ENCODE measurements around the gene BDH1. TPM values are rescaled to one million over a fixed set of nuclear protein-coding genes. Genes with fewer than 3 reads are reported as not detected.

BDH1 gene
- total RNA-seq, 1 donor from 2014 or later = 7.2 TPM

- TF ChIP-seq CTCF (conservative IDR thresholded peaks at IDR 0.05; ENCODE audit: low read depth, low read length) = peak; percentile 88
- no peak overlapping the region for H3K4me3 ChIP-seq (ENCODE audit: low read depth, low read length)
- no peak for DNase-seq (ENCODE audit: low read depth)
Measured at GRCh38 chr3:197501879-197502620, 53.7 kb downstream of the BDH1 start.

- no peak for DNase-seq (ENCODE audit: low read depth)
- H3K4me3 ChIP-seq (ENCODE audit: low read depth, low read length) = no peak overlapping the region
- no peak for TF ChIP-seq CTCF (conservative IDR thresholded peaks at IDR 0.05; ENCODE audit: low read depth, low read length)
Measured at GRCh38 chr3:197501496-197501878, 54.3 kb downstream of the BDH1 start.

- TF ChIP-seq CTCF (conservative IDR thresholded peaks at IDR 0.05; ENCODE audit: low read depth, low read length) = no peak
- DNase-seq (ENCODE audit: low read depth) = no peak
- H3K4me3 ChIP-seq (ENCODE audit: low read depth, low read length) = no peak overlapping the region
Measured at GRCh38 chr3:197500812-197501211, 55.0 kb downstream of the BDH1 start.

GRCh38 chr3:197499427-197499826 is 56.3 kb downstream of the BDH1 start:
- TF ChIP-seq CTCF (conservative IDR thresholded peaks at IDR 0.05; ENCODE audit: low read depth, low read length) = no peak
- no peak for DNase-seq (ENCODE audit: low read depth)
- no peak overlapping the region for H3K4me3 ChIP-seq (ENCODE audit: low read depth, low read length)

GRCh38 chr3:197498499-197499241 is 57.1 kb downstream of the BDH1 start:
- DNase-seq (ENCODE audit: low read depth) = no peak
- TF ChIP-seq CTCF (conservative IDR thresholded peaks at IDR 0.05; ENCODE audit: low read depth, low read length) = no peak

GRCh38 chr3:197496746-197497125 is 59.0 kb downstream of the BDH1 start:
- DNase-seq (ENCODE audit: low read depth) = no peak
- H3K4me3 ChIP-seq (ENCODE audit: low read depth, low read length) = no peak overlapping the region
- no peak for TF ChIP-seq CTCF (conservative IDR thresholded peaks at IDR 0.05; ENCODE audit: low read depth, low read length)

More at GRCh38 chr3:197498499-197499241, 57.1 kb downstream of the BDH1 start:
- no peak overlapping the region for H3K4me3 ChIP-seq (ENCODE audit: low read depth, low read length)

All from epithelial cell of proximal tubule (primary cell).